ENCODE measurements around the gene BAIAP2L1.

Gene BAIAP2L1

DNA sequence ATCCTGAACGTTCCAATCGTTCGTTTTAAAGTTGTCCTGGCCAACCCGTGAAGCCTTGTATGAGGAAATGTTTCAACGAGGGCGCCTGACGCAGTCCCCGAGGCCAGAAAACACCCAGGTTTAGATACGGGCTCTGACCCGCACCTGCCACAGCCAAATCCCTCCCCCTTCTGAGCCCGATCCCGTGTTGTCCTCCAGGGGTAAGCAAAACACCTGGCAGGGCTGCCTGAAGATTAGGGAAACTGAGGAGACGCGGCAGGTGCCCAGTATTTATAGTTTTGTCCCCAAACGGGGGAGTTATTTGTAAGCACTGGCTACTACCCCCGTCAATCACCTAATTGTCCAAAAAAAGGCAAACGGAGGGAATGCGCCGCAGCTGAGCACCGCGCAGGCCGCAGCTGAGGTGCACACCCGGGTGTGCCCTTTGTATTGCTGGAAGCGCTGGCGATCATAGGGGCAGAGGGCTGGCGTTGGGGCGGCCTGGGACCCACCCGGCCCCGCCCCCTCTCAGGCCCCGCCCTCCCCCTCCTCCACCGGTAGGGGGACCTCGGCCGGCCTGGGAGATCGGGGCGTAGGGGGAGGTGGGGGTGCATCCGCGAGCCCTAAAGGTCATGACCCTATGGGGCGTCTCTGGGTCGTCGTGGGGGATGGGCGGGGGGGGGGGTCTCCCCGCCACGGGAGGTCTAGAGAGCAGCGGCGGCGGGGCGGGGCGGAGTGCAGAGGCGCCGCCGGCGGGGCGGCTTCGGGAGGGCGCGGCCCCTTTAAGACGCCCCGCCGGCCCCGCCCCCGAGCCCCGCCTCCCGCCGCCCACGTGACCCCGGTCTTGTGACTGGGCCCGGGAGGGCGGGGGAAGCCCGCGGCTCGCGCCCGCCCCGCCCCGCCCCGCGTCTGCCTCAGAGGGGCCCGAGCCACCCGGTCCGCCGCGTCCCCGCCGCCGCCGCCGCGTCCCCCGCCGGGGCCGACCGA, 119.8 kb downstream of the BAIAP2L1 start, which contains the start of gene BRI3 (continued):
- TF ChIP-seq ZBTB10 (tag by site-specific recombination; IDR thresholded peaks at IDR 0.05) = no peak
- TF ChIP-seq ZNF280C (tag by site-specific recombination; IDR thresholded peaks at IDR 0.05) = no peak
- no peak for TF ChIP-seq ZNF221 (tag by site-specific recombination; IDR thresholded peaks at IDR 0.05; ENCODE audit: borderline replicate concordance)
- no peak for TF ChIP-seq ZNF677 (tag by site-specific recombination; IDR thresholded peaks at IDR 0.05)
- TF ChIP-seq ZSCAN16 (tag by site-specific recombination; IDR thresholded peaks at IDR 0.05) = no peak
- no peak for TF ChIP-seq ZNF24 (tag by site-specific recombination; IDR thresholded peaks at IDR 0.05)
- no peak for TF ChIP-seq ZNF394 (tag by site-specific recombination; IDR thresholded peaks at IDR 0.05; ENCODE audit: borderline replicate concordance)
- TF ChIP-seq ZNF664 (tag by site-specific recombination; IDR thresholded peaks at IDR 0.05) = no peak
- TF ChIP-seq, protein P1, sequence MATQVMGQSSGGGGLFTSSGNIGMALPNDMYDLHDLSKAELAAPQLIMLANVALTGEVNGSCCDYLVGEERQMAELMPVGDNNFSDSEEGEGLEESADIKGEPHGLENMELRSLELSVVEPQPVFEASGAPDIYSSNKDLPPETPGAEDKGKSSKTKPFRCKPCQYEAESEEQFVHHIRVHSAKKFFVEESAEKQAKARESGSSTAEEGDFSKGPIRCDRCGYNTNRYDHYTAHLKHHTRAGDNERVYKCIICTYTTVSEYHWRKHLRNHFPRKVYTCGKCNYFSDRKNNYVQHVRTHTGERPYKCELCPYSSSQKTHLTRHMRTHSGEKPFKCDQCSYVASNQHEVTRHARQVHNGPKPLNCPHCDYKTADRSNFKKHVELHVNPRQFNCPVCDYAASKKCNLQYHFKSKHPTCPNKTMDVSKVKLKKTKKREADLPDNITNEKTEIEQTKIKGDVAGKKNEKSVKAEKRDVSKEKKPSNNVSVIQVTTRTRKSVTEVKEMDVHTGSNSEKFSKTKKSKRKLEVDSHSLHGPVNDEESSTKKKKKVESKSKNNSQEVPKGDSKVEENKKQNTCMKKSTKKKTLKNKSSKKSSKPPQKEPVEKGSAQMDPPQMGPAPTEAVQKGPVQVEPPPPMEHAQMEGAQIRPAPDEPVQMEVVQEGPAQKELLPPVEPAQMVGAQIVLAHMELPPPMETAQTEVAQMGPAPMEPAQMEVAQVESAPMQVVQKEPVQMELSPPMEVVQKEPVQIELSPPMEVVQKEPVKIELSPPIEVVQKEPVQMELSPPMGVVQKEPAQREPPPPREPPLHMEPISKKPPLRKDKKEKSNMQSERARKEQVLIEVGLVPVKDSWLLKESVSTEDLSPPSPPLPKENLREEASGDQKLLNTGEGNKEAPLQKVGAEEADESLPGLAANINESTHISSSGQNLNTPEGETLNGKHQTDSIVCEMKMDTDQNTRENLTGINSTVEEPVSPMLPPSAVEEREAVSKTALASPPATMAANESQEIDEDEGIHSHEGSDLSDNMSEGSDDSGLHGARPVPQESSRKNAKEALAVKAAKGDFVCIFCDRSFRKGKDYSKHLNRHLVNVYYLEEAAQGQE (tag by site-specific recombination; IDR thresholded peaks at IDR 0.05) = no peak
- no peak for TF ChIP-seq EGR2 (tag by site-specific recombination; IDR thresholded peaks at IDR 0.05; ENCODE audit: low read depth)
- TF ChIP-seq ZNF549 (tag by site-specific recombination; IDR thresholded peaks at IDR 0.05) = no peak
- TF ChIP-seq ZNF16 (tag by site-specific recombination; IDR thresholded peaks at IDR 0.05; ENCODE audit: low read depth) = no peak
- no peak for TF ChIP-seq ZIC2 (tag by site-specific recombination; IDR thresholded peaks at IDR 0.05)
- TF ChIP-seq ZFP37 (tag by site-specific recombination; IDR thresholded peaks at IDR 0.05) = no peak
- TF ChIP-seq, protein P2, sequence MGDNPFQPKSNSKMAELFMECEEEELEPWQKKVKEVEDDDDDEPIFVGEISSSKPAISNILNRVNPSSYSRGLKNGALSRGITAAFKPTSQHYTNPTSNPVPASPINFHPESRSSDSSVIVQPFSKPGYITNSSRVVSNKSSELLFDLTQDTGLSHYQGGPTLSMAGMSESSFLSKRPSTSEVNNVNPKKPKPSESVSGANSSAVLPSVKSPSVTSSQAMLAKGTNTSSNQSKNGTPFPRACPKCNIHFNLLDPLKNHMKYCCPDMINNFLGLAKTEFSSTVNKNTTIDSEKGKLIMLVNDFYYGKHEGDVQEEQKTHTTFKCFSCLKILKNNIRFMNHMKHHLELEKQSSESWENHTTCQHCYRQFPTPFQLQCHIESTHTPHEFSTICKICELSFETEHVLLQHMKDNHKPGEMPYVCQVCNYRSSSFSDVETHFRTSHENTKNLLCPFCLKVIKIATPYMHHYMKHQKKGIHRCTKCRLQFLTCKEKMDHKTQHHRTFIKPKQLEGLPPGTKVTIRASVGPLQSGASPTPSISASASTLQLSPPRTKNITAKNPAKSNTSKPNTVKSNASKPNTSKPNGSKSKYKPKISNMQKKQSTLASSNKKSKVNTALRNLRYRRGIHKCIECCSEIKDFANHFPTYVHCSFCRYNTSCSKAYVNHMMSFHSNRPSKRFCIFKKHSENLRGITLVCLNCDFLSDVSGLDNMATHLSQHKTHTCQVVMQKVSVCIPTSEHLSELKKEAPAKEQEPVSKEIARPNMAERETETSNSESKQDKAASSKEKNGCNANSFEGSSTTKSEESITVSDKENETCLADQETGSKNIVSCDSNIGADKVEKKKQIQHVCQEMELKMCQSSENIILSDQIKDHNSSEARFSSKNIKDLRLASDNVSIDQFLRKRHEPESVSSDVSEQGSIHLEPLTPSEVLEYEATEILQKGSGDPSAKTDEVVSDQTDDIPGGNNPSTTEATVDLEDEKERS (tag by site-specific recombination; IDR thresholded peaks at IDR 0.05) = no peak
- TF ChIP-seq ZNF184 (tag by site-specific recombination; IDR thresholded peaks at IDR 0.05) = no peak
- TF ChIP-seq ZNF423 (tag by site-specific recombination; IDR thresholded peaks at IDR 0.05) = no peak
- no peak for TF ChIP-seq ZFP3 (tag by site-specific recombination; IDR thresholded peaks at IDR 0.05; ENCODE audit: low read depth)
- TF ChIP-seq ZNF600 (tag by site-specific recombination; IDR thresholded peaks at IDR 0.05) = 0 out of 2 replicates have a peak, but pooled peaks have one; percentile 9
- TF ChIP-seq ZNF341 (tag by site-specific recombination; IDR thresholded peaks at IDR 0.05; ENCODE audit: low read depth) = peak; percentile 20; the same call in 1 of the 2 replicates
- TF ChIP-seq ZNF248 (tag by site-specific recombination; IDR thresholded peaks at IDR 0.05) = no peak
- peak; percentile 86 for TF ChIP-seq ZFP69B (tag by site-specific recombination; IDR thresholded peaks at IDR 0.05)
- TF ChIP-seq ZNF23 (tag by site-specific recombination; IDR thresholded peaks at IDR 0.05; ENCODE audit: borderline replicate concordance) = no peak
- no peak for TF ChIP-seq ZBTB6 (tag by site-specific recombination; IDR thresholded peaks at IDR 0.05)
- TF ChIP-seq KLF9 (tag by site-specific recombination; IDR thresholded peaks at IDR 0.05; ENCODE audit: low read depth) = peak; percentile 63
- TF ChIP-seq ZNF48 (tag by site-specific recombination; IDR thresholded peaks at IDR 0.05) = no peak
- TF ChIP-seq ZNF350 (tag by site-specific recombination; IDR thresholded peaks at IDR 0.05) = no peak
